ENCODE results near the gene SV2A.
"Not testable (repeated sequence)": the region's sequence is repeated elsewhere in the genome, so short reads cannot be mapped to it uniquely, and the experiment has no call there.

DNA sequence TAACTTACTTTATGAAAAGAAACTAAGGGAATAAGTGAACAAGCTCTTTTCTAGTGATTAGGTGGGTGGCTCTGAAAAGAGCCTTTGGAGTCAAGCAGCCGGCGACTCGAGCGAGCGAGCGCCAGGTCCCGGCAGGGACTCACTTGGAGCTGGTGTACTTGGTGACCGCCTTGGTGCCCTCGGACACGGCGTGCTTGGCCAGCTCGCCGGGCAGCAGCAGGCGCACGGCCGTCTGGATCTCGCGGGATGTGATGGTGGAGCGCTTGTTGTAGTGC lies 31.6 kb downstream of the SV2A start:
- TF ChIP-seq, protein P1, sequence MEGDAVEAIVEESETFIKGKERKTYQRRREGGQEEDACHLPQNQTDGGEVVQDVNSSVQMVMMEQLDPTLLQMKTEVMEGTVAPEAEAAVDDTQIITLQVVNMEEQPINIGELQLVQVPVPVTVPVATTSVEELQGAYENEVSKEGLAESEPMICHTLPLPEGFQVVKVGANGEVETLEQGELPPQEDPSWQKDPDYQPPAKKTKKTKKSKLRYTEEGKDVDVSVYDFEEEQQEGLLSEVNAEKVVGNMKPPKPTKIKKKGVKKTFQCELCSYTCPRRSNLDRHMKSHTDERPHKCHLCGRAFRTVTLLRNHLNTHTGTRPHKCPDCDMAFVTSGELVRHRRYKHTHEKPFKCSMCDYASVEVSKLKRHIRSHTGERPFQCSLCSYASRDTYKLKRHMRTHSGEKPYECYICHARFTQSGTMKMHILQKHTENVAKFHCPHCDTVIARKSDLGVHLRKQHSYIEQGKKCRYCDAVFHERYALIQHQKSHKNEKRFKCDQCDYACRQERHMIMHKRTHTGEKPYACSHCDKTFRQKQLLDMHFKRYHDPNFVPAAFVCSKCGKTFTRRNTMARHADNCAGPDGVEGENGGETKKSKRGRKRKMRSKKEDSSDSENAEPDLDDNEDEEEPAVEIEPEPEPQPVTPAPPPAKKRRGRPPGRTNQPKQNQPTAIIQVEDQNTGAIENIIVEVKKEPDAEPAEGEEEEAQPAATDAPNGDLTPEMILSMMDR (IDR thresholded peaks at IDR 0.05): not testable (repeated sequence)
- TF ChIP-seq POLR2A (IDR thresholded peaks at IDR 0.05): not testable (repeated sequence)
